ENCODE results near the gene DDX31.

Gene DDX31

GRCh38 chr9:132671620-132672412, 2.0 kb upstream of the DDX31 start:
- DNase-seq, result no peak

- DNase-seq, result peak; percentile 73
These were observed 941 bp upstream of the DDX31 start, which contains the start of gene GTF3C4 for GRCh38 chr9:132670457-132671391. TSS of gene GTF3C4 (plus strand) at chr9:132670464. CDS start at chr9:132670599, 135 bp downstream.

GRCh38 chr9:132669319-132669697, 475 bp downstream of the DDX31 start:
- DNase-seq, result no peak

GRCh38 chr9:132663851-132664250, 5.9 kb downstream of the DDX31 start:
- DNase-seq, result no peak

- DNase-seq, result no peak
These were observed 6.7 kb downstream of the DDX31 start for GRCh38 chr9:132663117-132663516.

- no peak for DNase-seq
These were observed 7.4 kb downstream of the DDX31 start for GRCh38 chr9:132662152-132662945.

- no peak for DNase-seq
These were observed 13.5 kb downstream of the DDX31 start for GRCh38 chr9:132656299-132656698.

- DNase-seq, result no peak
These were observed 18.5 kb downstream of the DDX31 start for GRCh38 chr9:132651259-132651658.

- DNase-seq, result no peak
These were observed 21.1 kb downstream of the DDX31 start for GRCh38 chr9:132648685-132649084.

GRCh38 chr9:132648283-132648682, 21.5 kb downstream of the DDX31 start:
- no peak for DNase-seq

- DNase-seq, result no peak
These were observed 22.0 kb downstream of the DDX31 start for GRCh38 chr9:132647806-132648205.

- DNase-seq, result no peak
These were observed 22.4 kb downstream of the DDX31 start for GRCh38 chr9:132647355-132647754.

GRCh38 chr9:132646726-132647125, 23.1 kb downstream of the DDX31 start:
- no peak for DNase-seq

- DNase-seq, result no peak
These were observed 24.1 kb downstream of the DDX31 start for GRCh38 chr9:132645711-132646110.

GRCh38 chr9:132645306-132645705, 24.5 kb downstream of the DDX31 start:
- no peak for DNase-seq

- DNase-seq, result no peak
These were observed 25.5 kb downstream of the DDX31 start for GRCh38 chr9:132644251-132644650.

- DNase-seq, result no peak
These were observed 28.6 kb downstream of the DDX31 start for GRCh38 chr9:132641216-132641615.

- DNase-seq, result no peak
These were observed 30.5 kb downstream of the DDX31 start for GRCh38 chr9:132639322-132639721.

GRCh38 chr9:132638240-132638639, 31.5 kb downstream of the DDX31 start:
- no peak for DNase-seq

GRCh38 chr9:132637801-132638200, 32.0 kb downstream of the DDX31 start:
- DNase-seq, result no peak

- DNase-seq, result no peak
These were observed 32.4 kb downstream of the DDX31 start for GRCh38 chr9:132637351-132637750.

- DNase-seq, result no peak
These were observed 35.5 kb downstream of the DDX31 start for GRCh38 chr9:132634327-132634726.
